Spinal cord (tissue), 10 donors: Measurements from ENCODE around the gene TRPV2. TPM values are rescaled to one million over a fixed set of nuclear protein-coding genes. Genes with fewer than 3 reads are reported as not detected.
"Not testable (repeated sequence)": the region's sequence is repeated elsewhere in the genome, so short reads cannot be mapped to it uniquely, and the experiment has no call there.

Experiments used
- DNase-seq, 6 donors: peaks; one replicate each; pipeline versions ENCODE4 v3.0.0 to v3.0.0-alpha.2; 2013 to 2015; ENCODE audit warnings: low spot score in 6 of 6, low read depth in 4 of 6
- H3K27ac ChIP-seq: one replicate; pipeline ENCODE4 v1.5.1; 2013; ENCODE audit warnings: low read depth, low read length, control low read depth
- H3K27me3 ChIP-seq: one replicate; pipeline ENCODE4 v1.6.1; 2013; ENCODE audit warnings: low read length; ENCODE audit not compliant: control insufficient read depth, insufficient read depth
- H3K36me3 ChIP-seq: one replicate; pipeline ENCODE4 v1.6.1; 2013; ENCODE audit warnings: low read length; ENCODE audit not compliant: control insufficient read depth, insufficient read depth
- H3K4me1 ChIP-seq: one replicate; pipeline ENCODE4 v1.6.1; 2013; ENCODE audit warnings: low read length; ENCODE audit not compliant: control insufficient read depth, insufficient read depth
- H3K4me3 ChIP-seq: one replicate; pipeline ENCODE4 v1.5.1; 2013; ENCODE audit warnings: low read depth, low read length, control low read depth
- H3K9me3 ChIP-seq: one replicate; pipeline ENCODE4 v1.6.1; 2013; ENCODE audit warnings: low read length; ENCODE audit not compliant: control insufficient read depth, insufficient read depth
- WGBS: methylation state at CpG from one replicate; pipeline ENCODE4 v1.1.5; 2013; ENCODE audit warnings: missing lambda C conversion rate; ENCODE audit not compliant: insufficient coverage; 5-methylcytosine and 5-hydroxymethylcytosine counted together
- polyA plus RNA-seq, 2 donors: library from polyadenylated mRNA; unstranded; fragments of 120-200 nt; gene quantifications; one replicate each; pipeline ENCODE4 v1.2.1, GENCODE V29; 2013; ENCODE audit not compliant: insufficient read length in 2 of 2
- total RNA-seq, 2 donors: library from RNA; depleted of rRNA in 1 of 2; stranded (reverse); fragments of 120-200 nt in 1 of 2; fragments of >200 nt in 1 of 2; gene quantifications; one replicate each; pipeline versions ENCODE4 v1.2.3 to v1.2.4, GENCODE V29; 2013 to 2014
- donor health status: healthy.

TRPV2 gene
- total and polyA plus RNA-seq, 4 donors = 4.5 to 19.3 (median 16.9) TPM

DNA sequence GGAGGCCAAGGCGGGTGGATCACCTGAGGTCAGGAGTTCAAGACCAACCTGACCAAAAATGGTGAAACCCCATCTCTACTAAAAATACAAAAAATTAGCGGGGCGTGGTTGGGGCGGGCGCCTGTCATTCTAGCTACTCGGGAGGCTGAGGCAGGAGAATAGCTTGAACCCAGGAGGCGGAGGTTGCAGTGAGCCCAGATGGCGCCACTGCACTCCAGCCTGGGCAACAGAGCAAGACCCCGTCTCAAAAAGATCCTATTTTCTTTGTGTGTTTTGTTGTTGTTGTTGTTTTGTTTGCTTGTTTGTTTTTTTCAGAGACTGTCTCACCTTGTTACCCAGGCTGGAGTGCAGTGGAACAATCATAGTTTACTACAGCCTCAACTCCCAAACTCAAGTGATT lies 11.5 kb upstream of the TRPV2 start:
- not testable (repeated sequence) for H3K4me3 ChIP-seq, H3K27me3 ChIP-seq, H3K27ac ChIP-seq, DNase-seq, H3K9me3 ChIP-seq, H3K36me3 ChIP-seq
- WGBS = 94% methylated on average over 6 of the region's 9 CpGs
- peaks cover 18% of the 10 kb centered on the region for H3K4me1 ChIP-seq

DNA sequence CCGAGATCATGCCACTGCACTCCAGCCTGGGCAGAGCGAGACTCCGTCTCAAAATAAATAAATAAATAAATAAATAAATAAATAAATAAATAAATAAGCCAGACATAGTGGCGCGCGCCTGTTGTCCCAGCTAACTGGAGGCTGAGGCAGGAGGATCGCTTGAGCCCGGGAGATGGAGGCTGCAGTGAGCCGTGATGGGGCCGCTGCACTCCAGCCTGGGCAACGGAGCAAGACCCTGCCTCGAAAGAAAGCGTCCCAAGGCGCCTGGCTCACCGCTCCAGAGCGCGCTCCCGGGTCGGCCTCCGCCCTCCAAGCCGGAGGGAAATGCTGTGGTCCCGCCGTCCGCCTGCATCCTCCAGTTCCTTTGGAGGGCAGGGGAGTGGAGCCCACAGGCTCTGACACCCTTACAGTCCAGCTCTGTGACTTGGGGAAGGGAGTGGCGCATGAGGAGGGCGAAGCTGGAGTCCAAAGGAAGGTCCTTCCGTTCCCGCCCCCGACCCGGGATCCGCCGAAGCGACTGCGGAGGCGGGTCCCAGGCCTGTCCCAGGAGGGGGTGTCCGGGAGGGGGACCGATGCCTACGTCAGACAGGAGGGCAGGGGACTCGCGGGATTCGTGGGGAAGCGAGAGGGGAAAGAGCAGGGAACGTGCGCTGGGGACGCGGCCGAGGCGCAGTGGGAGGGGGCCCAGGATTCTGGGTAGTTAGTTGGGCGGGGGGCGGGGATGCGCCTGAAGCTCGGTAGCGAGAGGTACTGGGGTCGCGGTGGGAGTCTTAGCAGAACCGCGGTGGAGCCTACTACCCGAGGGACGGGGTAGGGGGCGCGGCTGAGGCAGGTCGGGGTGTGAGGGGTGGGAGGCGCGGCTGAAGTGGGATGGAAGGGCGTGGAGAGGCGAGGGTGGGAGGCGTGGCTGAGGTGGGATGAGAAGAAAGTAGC lies 8.4 kb upstream of the TRPV2 start:
- Histone ChIP-seq H3K4me3 (peak overlapping the region; percentile 65), H3K27ac (peak overlapping the region; percentile 69), H3K27me3 (no peaks in the 10 kb centered on the region), H3K4me1 (peaks cover 18% of the 10 kb centered on the region), H3K36me3 (no peaks in the 10 kb centered on the region), H3K9me3 (no peaks in the 10 kb centered on the region)
- peak in 3 of 6 donors; percentile 29 to 77 (median 76) for DNase-seq
- WGBS = 6% methylated on average over 61 of the region's 67 CpGs

DNA sequence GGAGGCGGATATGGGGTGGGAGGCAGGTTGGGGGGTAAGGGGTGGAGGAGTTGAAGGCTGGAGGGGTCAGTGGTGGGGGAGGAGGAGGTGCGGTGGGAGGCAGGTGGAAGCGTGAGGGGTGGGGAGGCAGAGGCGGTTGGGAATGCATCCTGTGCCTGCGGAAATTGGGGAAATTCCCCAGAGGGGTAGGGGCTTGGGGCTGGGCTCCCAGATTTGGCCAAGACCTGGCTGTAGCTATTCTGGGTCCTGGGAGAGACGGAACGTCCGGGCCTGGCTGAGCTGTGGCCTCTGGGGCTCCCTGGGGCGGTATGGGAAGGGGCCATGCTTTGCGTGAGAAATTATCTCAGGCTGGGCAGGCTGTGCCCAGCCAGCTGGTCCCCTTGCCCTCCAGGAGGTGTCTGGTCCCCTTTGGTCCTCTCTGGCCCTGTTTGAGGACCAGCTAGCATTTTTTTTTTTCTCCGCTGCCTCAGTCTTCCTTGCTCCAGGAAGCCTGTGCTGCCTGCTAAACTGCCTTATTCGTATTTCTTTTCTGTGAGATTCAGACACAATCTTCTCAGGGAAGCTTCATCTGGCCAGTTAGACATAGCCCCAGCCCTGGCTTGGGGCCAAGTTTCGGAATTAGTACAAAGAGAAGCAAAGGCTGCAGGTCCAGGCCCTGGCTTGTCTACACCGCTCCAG lies 7.3 kb upstream of the TRPV2 start:
- Histone ChIP-seq H3K9me3 (no peaks in the 10 kb centered on the region), H3K4me1 (peaks cover 18% of the 10 kb centered on the region), H3K36me3 (no peaks in the 10 kb centered on the region), H3K27ac (peak overlapping the region; percentile 69), H3K4me3 (no peak overlapping the region), H3K27me3 (no peaks in the 10 kb centered on the region)
- DNase-seq = peak in 4 of 6 donors; percentile 35 to 79 (median 66)
- 20% methylated on average over 14 of the region's 14 CpGs for WGBS

DNA sequence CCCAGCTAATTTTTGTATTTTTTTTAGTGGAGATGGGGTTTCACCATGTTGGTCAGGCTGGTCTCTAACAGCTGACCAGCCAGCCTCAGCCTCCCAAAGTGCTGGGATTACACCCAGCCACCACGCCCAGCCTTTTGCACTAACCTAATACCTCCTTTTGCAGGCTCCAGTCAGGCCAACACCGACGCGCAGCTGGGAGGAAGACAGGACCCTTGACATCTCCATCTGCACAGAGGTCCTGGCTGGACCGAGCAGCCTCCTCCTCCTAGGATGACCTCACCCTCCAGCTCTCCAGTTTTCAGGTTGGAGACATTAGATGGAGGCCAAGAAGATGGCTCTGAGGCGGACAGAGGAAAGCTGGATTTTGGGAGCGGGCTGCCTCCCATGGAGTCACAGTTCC lies 2.0 kb downstream of the TRPV2 start:
- Histone ChIP-seq H3K4me3 (no peak overlapping the region), H3K9me3 (no peaks in the 10 kb centered on the region), H3K27ac (no peak overlapping the region), H3K27me3 (no peaks in the 10 kb centered on the region), H3K36me3 (peaks cover 4% of the 10 kb centered on the region), H3K4me1 (peaks cover 14% of the 10 kb centered on the region)
- WGBS = 97% methylated on average over 6 of the region's 7 CpGs
- no peak for DNase-seq

GRCh38 chr17:16417896-16418684 lies 2.7 kb downstream of the TRPV2 start:
- peaks cover 4% of the 10 kb centered on the region for H3K36me3 ChIP-seq
- no peaks in the 10 kb centered on the region for H3K27me3 ChIP-seq
- no peak for DNase-seq
- no peak overlapping the region for H3K27ac ChIP-seq
- WGBS = 70% methylated on average over 4 of the region's 7 CpGs
- no peak overlapping the region for H3K4me3 ChIP-seq
- peaks cover 14% of the 10 kb centered on the region for H3K4me1 ChIP-seq
- no peaks in the 10 kb centered on the region for H3K9me3 ChIP-seq

DNA sequence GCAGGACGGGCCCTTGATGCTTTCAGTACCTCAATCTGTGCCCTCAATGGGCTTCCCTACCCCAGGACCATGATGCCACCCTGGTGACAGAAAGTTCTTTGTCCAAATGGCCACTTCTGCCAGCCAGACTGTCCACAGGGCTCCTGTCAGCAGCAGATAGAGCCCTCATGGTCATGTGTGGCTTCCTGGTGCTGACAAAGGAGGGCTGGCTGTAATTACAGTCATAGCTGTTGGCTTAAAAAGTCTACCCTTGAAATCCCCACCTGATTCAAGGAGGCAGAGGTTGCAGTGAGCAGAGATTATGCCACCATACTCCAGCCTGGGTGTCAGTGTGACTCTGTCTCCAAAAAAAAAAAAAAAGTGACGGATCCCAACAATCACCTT lies 3.3 kb downstream of the TRPV2 start:
- H3K27me3 ChIP-seq = no peaks in the 10 kb centered on the region
- no peak for DNase-seq
- 100% methylated on average over 1 of the region's 2 CpGs for WGBS
- H3K4me3 ChIP-seq = no peak overlapping the region
- no peak overlapping the region for H3K27ac ChIP-seq
- H3K36me3 ChIP-seq = peaks cover 4% of the 10 kb centered on the region
- no peaks in the 10 kb centered on the region for H3K9me3 ChIP-seq
- H3K4me1 ChIP-seq = peaks cover 14% of the 10 kb centered on the region

- Histone ChIP-seq H3K4me1 (peaks cover 14% of the 10 kb centered on the region), H3K36me3 (peaks cover 4% of the 10 kb centered on the region), H3K27me3 (no peaks in the 10 kb centered on the region), H3K27ac (no peak overlapping the region), H3K9me3 (no peaks in the 10 kb centered on the region), H3K4me3 (no peak overlapping the region)
- DNase-seq = no peak
- WGBS = 76% methylated on average over 6 of the region's 8 CpGs
These were observed 3.9 kb downstream of the TRPV2 start for GRCh38 chr17:16419074-16419928.

DNA sequence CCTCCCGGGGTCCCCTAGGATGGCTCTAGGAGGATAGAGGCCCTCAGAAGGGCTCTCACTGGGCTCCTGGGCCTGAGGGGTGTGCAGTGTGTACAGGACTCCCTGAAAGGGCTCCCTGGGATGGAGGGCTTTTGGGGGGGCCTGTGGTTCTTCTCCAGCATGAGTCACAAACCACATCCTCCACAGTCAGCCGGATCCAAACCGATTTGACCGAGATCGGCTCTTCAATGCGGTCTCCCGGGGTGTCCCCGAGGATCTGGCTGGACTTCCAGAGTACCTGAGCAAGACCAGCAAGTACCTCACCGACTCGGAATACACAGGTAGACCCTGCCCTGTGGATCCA lies 4.5 kb downstream of the TRPV2 start:
- Histone ChIP-seq H3K9me3 (no peaks in the 10 kb centered on the region), H3K36me3 (peaks cover 4% of the 10 kb centered on the region), H3K27ac (no peak overlapping the region), H3K27me3 (no peaks in the 10 kb centered on the region), H3K4me1 (peaks cover 14% of the 10 kb centered on the region), H3K4me3 (no peak overlapping the region)
- 93% methylated on average over 10 of the region's 10 CpGs for WGBS
- DNase-seq = no peak

- Histone ChIP-seq H3K27me3 (no peaks in the 10 kb centered on the region), H3K4me1 (peaks cover 8% of the 10 kb centered on the region), H3K4me3 (no peak overlapping the region), H3K9me3 (no peaks in the 10 kb centered on the region), H3K36me3 (peaks cover 4% of the 10 kb centered on the region), H3K27ac (no peak overlapping the region)
- DNase-seq = no peak
- WGBS = 89% methylated on average over 7 of the region's 7 CpGs
These were observed 7.0 kb downstream of the TRPV2 start for GRCh38 chr17:16422416-16422815.
